GM23338 (cell line): ENCODE measurements around the gene CCDC60. TPM values are rescaled to one million over a fixed set of nuclear protein-coding genes. Genes with fewer than 3 reads are reported as not detected.

Experiments
- ATAC-seq: fragments of 200-7000 bp; cut with Tn5 transposase; 3 replicates; pipeline ENCODE4 v1.9.1; 2020
- DNase-seq: peaks from one replicate; pipeline ENCODE4 v3.0.0-alpha.2; 2015; ENCODE audit warnings: low spot score
- H2AFZ ChIP-seq: fragments of 200-600 bp; sonication (generic); 2 replicates; pipeline ENCODE4 v1.8.0; 2016; ENCODE audit warnings: antibody characterized with exemption, mild to moderate bottlenecking, moderate library complexity
- H3F3A ChIP-seq: fragments of 200-600 bp; sonication (generic); replicated peaks from 2 replicates; pipeline ENCODE4 v1.8.0; 2017; ENCODE audit warnings: antibody characterized with exemption, mixed run types, low read depth
- H3K27ac ChIP-seq: fragments of 200-600 bp; sonication (generic); 2 replicates; pipeline ENCODE4 v1.6.1; 2016; ENCODE audit warnings: low read depth
- H3K27me3 ChIP-seq: fragments of 200-600 bp; sonication (generic); 2 replicates; pipeline ENCODE4 v1.8.0; 2016; ENCODE audit warnings: mild to moderate bottlenecking, mixed run types, moderate library complexity; ENCODE audit not compliant: insufficient read depth
- H3K36me3 ChIP-seq: fragments of 200-600 bp; sonication (generic); 2 replicates; pipeline ENCODE4 v1.8.0; 2016; ENCODE audit warnings: mild to moderate bottlenecking; ENCODE audit not compliant: insufficient read depth
- H3K4me1 ChIP-seq: fragments of 200-600 bp; sonication (generic); 2 replicates; pipeline ENCODE4 v1.8.0; 2016; ENCODE audit warnings: mild to moderate bottlenecking, moderate library complexity; ENCODE audit not compliant: insufficient read depth
- H3K4me2 ChIP-seq: fragments of 200-600 bp; sonication (generic); 2 replicates; pipeline ENCODE4 v1.7.1; 2017; ENCODE audit warnings: mixed run types
- H3K4me3 ChIP-seq: fragments of 200-600 bp; sonication (generic); 2 replicates; pipeline ENCODE4 v1.6.1; 2016; ENCODE audit warnings: mixed run types
- H3K79me2 ChIP-seq: fragments of 200-600 bp; sonication (generic); replicated peaks from 2 replicates; pipeline ENCODE4 v1.8.0; 2017; ENCODE audit warnings: mild to moderate bottlenecking; ENCODE audit not compliant: insufficient read depth
- H3K9me2 ChIP-seq: fragments of 200-600 bp; sonication (generic); 2 replicates; pipeline ENCODE4 v1.8.0; 2017; ENCODE audit not compliant: insufficient read depth
- H4K20me1 ChIP-seq: fragments of 200-600 bp; sonication (generic); replicated peaks from 2 replicates; pipeline ENCODE4 v1.8.0; 2017; ENCODE audit warnings: mild to moderate bottlenecking; ENCODE audit not compliant: insufficient read depth
- H3K27ac Mint-ChIP-seq: 2 replicates; pipeline ENCODE4 v1.8.0; 2020; ENCODE audit warnings: inconsistent platforms, mild to moderate bottlenecking, moderate library complexity, mixed read lengths
- H3K27me3 Mint-ChIP-seq: 3 replicates; pipeline ENCODE4 v1.8.0; 2022; ENCODE audit warnings: low read depth, mild to moderate bottlenecking, moderate library complexity, mixed read lengths, inconsistent platforms; ENCODE audit not compliant: insufficient read depth, poor library complexity
- H3K36me3 Mint-ChIP-seq: 3 replicates; pipeline ENCODE4 v1.8.0; 2021; ENCODE audit warnings: low read depth, mild to moderate bottlenecking, inconsistent platforms, moderate library complexity, mixed read lengths
- H3K4me1 Mint-ChIP-seq: 3 replicates; pipeline ENCODE4 v1.8.0; 2020; ENCODE audit warnings: mild to moderate bottlenecking, inconsistent platforms, mixed read lengths
- H3K4me3 Mint-ChIP-seq: 3 replicates; pipeline ENCODE4 v1.8.0; 2021; ENCODE audit warnings: moderate library complexity, mild to moderate bottlenecking, inconsistent platforms, mixed read lengths
- H3K9me3 Mint-ChIP-seq: 3 replicates; pipeline ENCODE4 v1.8.0; 2020; ENCODE audit warnings: moderate library complexity, mild to moderate bottlenecking, inconsistent platforms, mixed read lengths
- CREB1 ChIP-seq: fragments of 250-450 bp; sonication (Bioruptor Pico); IDR thresholded peaks from 2 replicates; pipeline ENCODE4 v1.5.0; 2020; ENCODE audit warnings: low read depth, mild to moderate bottlenecking, moderate library complexity
- CTCF ChIP-seq, 2 experiments: fragments of 200-600 bp in 1 of 2; sonication (generic) in 1 of 2; conservative IDR thresholded peaks; 2 replicates each; pipeline versions ENCODE4 v1.5.1 to v1.6.1; 2016 to 2017; ENCODE audit warnings: antibody characterized with exemption in 2 of 2, low read depth in 2 of 2, mild to moderate bottlenecking in 2 of 2, moderate library complexity in 1 of 2
- ETS1 ChIP-seq: IDR thresholded peaks from 2 replicates; pipeline ENCODE4 v1.6.1; 2016; ENCODE audit warnings: antibody characterized with exemption
- EZH2 ChIP-seq: fragments of 200-600 bp; sonication (generic); IDR thresholded peaks from one replicate; pipeline ENCODE4 v1.8.0; 2017; ENCODE audit warnings: antibody characterized with exemption, mild to moderate bottlenecking, low read depth; ENCODE audit not compliant: unreplicated experiment
- EZH2phosphoT487 ChIP-seq: fragments of 200-600 bp; sonication (generic); IDR thresholded peaks from one replicate; pipeline ENCODE4 v1.8.1; 2018; ENCODE audit warnings: antibody characterized with exemption; ENCODE audit not compliant: unreplicated experiment
- JUNB ChIP-seq: IDR thresholded peaks from one replicate; pipeline ENCODE4 v1.6.1; 2016; ENCODE audit warnings: antibody characterized with exemption; ENCODE audit not compliant: unreplicated experiment
- NANOG ChIP-seq: IDR thresholded peaks from 2 replicates; pipeline ENCODE4 v1.6.1; 2016; ENCODE audit warnings: antibody characterized with exemption, borderline replicate concordance
- POLR2AphosphoS5 ChIP-seq: IDR thresholded peaks from 2 replicates; pipeline ENCODE4 v1.6.1; 2016; ENCODE audit warnings: antibody characterized with exemption, low read depth
- REST ChIP-seq: IDR thresholded peaks from one replicate; pipeline ENCODE4 v1.6.1; 2018; ENCODE audit warnings: antibody characterized with exemption; ENCODE audit not compliant: unreplicated experiment
- STAT1 ChIP-seq: IDR thresholded peaks from one replicate; pipeline ENCODE4 v1.6.1; 2016; ENCODE audit warnings: antibody characterized with exemption; ENCODE audit not compliant: unreplicated experiment
- ZNF114 ChIP-seq: fragments of 250-450 bp; sonication (Bioruptor Pico); IDR thresholded peaks from 2 replicates; pipeline ENCODE4 v1.5.0; 2020; ENCODE audit warnings: mild to moderate bottlenecking, moderate library complexity
- ZNF331 ChIP-seq: fragments of 250-450 bp; sonication (Bioruptor Pico); IDR thresholded peaks from 2 replicates; pipeline ENCODE4 v1.5.0; 2020; ENCODE audit warnings: low read depth, mild to moderate bottlenecking, moderate library complexity
- ZNF462 ChIP-seq: fragments of 250-450 bp; sonication (Bioruptor Pico); IDR thresholded peaks from 2 replicates; pipeline ENCODE4 v1.5.0; 2020; ENCODE audit warnings: mild to moderate bottlenecking, moderate library complexity
- polyA plus RNA-seq: library from polyadenylated mRNA; unstranded; fragments of >200 nt; fragmentation: Nextera tagmentation; extraction: Ambion mirVana; gene quantifications from 2 replicates; pipeline ENCODE4 v1.2.1, GENCODE V29; 2016
- total RNA-seq: library from RNA; depleted of rRNA; stranded (reverse); fragments of >200 nt; shearing (Covaris generic); gene quantifications from 2 replicates; pipeline ENCODE4 v1.2.3, GENCODE V29; 2014

Gene CCDC60
- total and polyA plus RNA-seq, 2 experiments from 2014 or later = 0.53 TPM; not detected in 1

- Mint-ChIP-seq H3K4me3 (no peak overlapping the region), H3K9me3 (no peaks in the 10 kb centered on the region), H3K4me1 (no peaks in the 10 kb centered on the region), H3K36me3 (no peaks in the 10 kb centered on the region), H3K27me3 (peaks cover 2% of the 10 kb centered on the region), H3K27ac (no peak overlapping the region)
- Histone ChIP-seq H3K36me3 (no peaks in the 10 kb centered on the region), H3K4me2 (no peak overlapping the region), H2AFZ (no peak overlapping the region), H3K27me3 (no peaks in the 10 kb centered on the region), H3K79me2 (no peaks in the 10 kb centered on the region), H3K9me2 (no peaks in the 10 kb centered on the region), H4K20me1 (no peaks in the 10 kb centered on the region), H3K27ac (no peak overlapping the region), H3F3A (no peaks in the 10 kb centered on the region), H3K4me1 (no peaks in the 10 kb centered on the region), H3K4me3 (no peak overlapping the region)
- ATAC-seq (no peak), DNase-seq (no peak)
- TF ChIP-seq REST (no peak), CREB1 (no peak), ZNF114 (no peak), CTCF (conservative IDR thresholded peaks at IDR 0.05; ENCODE audit: low read depth in 2 of 2) (no peak), POLR2AphosphoS5 (no peak), STAT1 (no peak), EZH2phosphoT487 (no peak), ZNF331 (CRISPR knock-in tag) (no peak), ZNF462 (CRISPR knock-in tag) (no peak), EZH2 (no peak), JUNB (no peak), ETS1 (no peak), NANOG (no peak)
Observed at GRCh38 chr12:119294211-119294610, 40.3 kb upstream of the CCDC60 start.
